Thoracic aorta (tissue), 2 donors: ENCODE data around the gene USP30. TPM values are rescaled to one million over a fixed set of nuclear protein-coding genes. Genes with fewer than 3 reads are reported as not detected.

ENCODE experiments used
- ATAC-seq: fragments of 150-250 bp; one replicate; pipeline ENCODE4 v1.8.0; 2017; ENCODE audit warnings: low read depth; ENCODE audit not compliant: insufficient number of reproducible peaks, low FRiP score
- DNase-seq: peaks from one replicate; pipeline ENCODE4 v3.0.0-alpha.2; 2020; ENCODE audit warnings: low spot score
- H3K27ac ChIP-seq, 2 donors: fragments of 200-600 bp; sonication (generic); 1 replicate in 1 of 2; 2 replicates in 1 of 2; pipeline ENCODE4 v1.5.1; 2016; ENCODE audit warnings: mild to moderate bottlenecking in 2 of 2, moderate library complexity in 2 of 2
- H3K27me3 ChIP-seq: fragments of 200-600 bp; sonication (generic); replicated peaks from 2 replicates; pipeline ENCODE4 v1.6.0; 2016; ENCODE audit warnings: mild to moderate bottlenecking; ENCODE audit not compliant: insufficient read depth
- H3K36me3 ChIP-seq: fragments of 200-600 bp; sonication (generic); one replicate; pipeline ENCODE4 v1.5.1; 2016
- H3K4me1 ChIP-seq, 2 donors: fragments of 200-600 bp; sonication (generic); 1 replicate in 1 of 2; 2 replicates in 1 of 2; pipeline versions ENCODE4 v1.5.1 to v1.6.0; 2016; ENCODE audit warnings: low read depth in 2 of 2, mild to moderate bottlenecking in 1 of 2; ENCODE audit not compliant: control insufficient read depth in 1 of 2
- H3K4me3 ChIP-seq: fragments of 200-600 bp; sonication (generic); 2 replicates; pipeline ENCODE4 v1.5.1; 2016; ENCODE audit warnings: mild to moderate bottlenecking
- H3K9me3 ChIP-seq: fragments of 200-600 bp; sonication (generic); 2 replicates; pipeline ENCODE4 v1.5.1; 2016
- CTCF ChIP-seq: fragments of 200-600 bp; sonication (generic); IDR thresholded peaks from one replicate; pipeline ENCODE4 v1.5.1; 2019; ENCODE audit warnings: antibody characterized with exemption
- total RNA-seq, 2 donors: library from RNA; depleted of rRNA; stranded (reverse); fragments of >200 nt; gene quantifications; one replicate each; pipeline versions ENCODE4 v1.1.0 to v1.2.3, GENCODE V29; 2016

Gene USP30
- total RNA-seq: 10 to 100 TPM in 1 of 2 donors, 1 to 10 TPM in 1; 9.5 to 27.5 TPM

DNA sequence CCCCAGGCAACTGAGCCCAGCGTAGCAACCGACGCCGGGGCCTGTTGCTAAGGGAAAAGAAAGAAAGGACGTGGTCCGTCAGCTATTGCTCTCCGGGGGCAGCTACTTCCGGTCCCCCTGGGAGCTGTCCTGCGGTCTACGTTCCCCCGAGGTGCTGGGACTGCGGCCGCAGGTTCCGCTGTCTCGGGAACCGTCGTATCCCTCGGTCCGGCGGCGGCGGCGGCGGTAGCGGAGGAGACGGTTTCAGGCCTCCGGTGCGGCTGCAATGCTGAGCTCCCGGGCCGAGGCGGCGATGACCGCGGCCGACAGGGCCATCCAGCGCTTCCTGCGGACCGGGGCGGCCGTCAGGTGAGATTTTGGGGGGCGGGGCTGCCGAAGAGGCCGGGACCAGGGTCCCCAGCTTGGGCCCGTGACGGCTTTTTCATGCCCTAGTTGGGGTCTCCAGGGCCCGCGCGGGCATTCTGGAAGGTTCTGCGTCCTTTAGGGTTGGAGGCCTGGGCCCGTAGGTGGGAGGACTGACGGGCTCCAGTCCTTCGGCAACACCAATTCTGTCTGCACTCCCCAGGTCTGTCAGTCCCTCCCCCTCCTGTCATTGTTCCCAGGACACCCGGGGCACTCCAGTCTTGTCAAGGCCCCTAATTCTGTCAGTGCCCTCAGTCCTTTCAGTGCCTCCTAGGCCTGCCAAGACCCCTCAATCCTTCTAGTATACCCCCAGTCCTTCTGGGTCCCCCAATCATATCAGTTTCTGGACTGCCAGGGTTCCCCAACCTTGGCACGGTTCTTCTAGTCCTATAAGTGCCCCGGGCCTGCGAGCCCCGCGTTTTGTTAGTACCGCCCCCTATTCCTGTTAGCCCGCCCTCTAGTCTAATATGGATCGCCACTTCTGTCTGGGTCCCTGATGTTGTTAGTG, at the start of gene USP30:
Gene USP30, plus strand, starts transcription at position 163 of the 910 bp plus-strand sequence. Its CDS starts 103 bp downstream, at position 266.
- Histone ChIP-seq H3K27me3 (no peaks in the 10 kb centered on the region), H3K36me3 (no peaks in the 10 kb centered on the region), H3K9me3 (no peaks in the 10 kb centered on the region), H3K4me3 (peak within 1 kb of the TSS; percentile 91), H3K4me1 (peaks cover 10 to 23% of the 10 kb centered on the region in 2 donors), H3K27ac (peak within 1 kb of the TSS; percentile 59 to 62)
- peak; percentile 72 for ATAC-seq
- peak; percentile 28 for DNase-seq
- no peak for TF ChIP-seq CTCF

GRCh38 chr12:109004017-109004416, 48.4 kb upstream of the USP30 start:
- Histone ChIP-seq H3K4me3 (no peak overlapping the region), H3K4me1 (no peaks in the 10 kb centered on the region), H3K36me3 (no peaks in the 10 kb centered on the region), H3K27me3 (no peaks in the 10 kb centered on the region), H3K9me3 (no peaks in the 10 kb centered on the region), H3K27ac (no peak overlapping the region)
- no peak for DNase-seq
- TF ChIP-seq CTCF: no peak
- ATAC-seq: no peak

- H3K27me3 ChIP-seq: no peaks in the 10 kb centered on the region
- H3K9me3 ChIP-seq: no peaks in the 10 kb centered on the region
- H3K36me3 ChIP-seq: no peaks in the 10 kb centered on the region
- no peak overlapping the region for H3K4me3 ChIP-seq
- DNase-seq (no peak), ATAC-seq (no peak)
- H3K4me1 ChIP-seq: no peaks in the 10 kb centered on the region
- no peak overlapping the region for H3K27ac ChIP-seq
- TF ChIP-seq CTCF: no peak
Observed at GRCh38 chr12:109009766-109010165, 42.6 kb upstream of the USP30 start.

DNA sequence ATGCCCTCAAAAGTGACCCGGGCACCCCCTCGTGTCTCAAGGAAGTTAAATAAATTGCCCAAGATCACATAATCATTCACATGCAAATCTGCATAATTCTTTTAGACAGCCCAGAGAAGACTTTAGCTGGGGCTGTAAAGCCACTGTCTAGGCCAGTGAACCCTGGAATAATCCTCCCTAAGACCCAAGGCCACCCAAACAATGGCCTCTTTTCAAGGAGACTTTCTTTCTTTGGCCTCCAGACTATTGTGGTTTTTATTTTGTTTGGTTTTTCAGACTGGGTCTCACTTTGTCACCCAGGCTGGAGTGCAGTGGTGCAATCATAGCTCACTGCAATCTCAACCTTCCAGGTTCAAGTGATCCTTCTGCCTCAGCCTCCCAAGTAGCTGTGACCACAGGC, 42.1 kb upstream of the USP30 start:
- no peaks in the 10 kb centered on the region for H3K4me1 ChIP-seq

More for the DNA sequence above, 42.1 kb upstream of the USP30 start:
- no peaks in the 10 kb centered on the region for H3K36me3 ChIP-seq
- H3K27me3 ChIP-seq: no peaks in the 10 kb centered on the region
- no peaks in the 10 kb centered on the region for H3K9me3 ChIP-seq
- no peak overlapping the region for H3K27ac ChIP-seq
- H3K4me3 ChIP-seq: no peak overlapping the region
- no peak for DNase-seq
- no peak for TF ChIP-seq CTCF
- ATAC-seq: no peak
